ENCODE results near the gene WASHC2C.
"Not testable (repeated sequence)": the region's sequence is repeated elsewhere in the genome, so short reads cannot be mapped to it uniquely, and the experiment has no call there.

The WASHC2C gene

DNA sequence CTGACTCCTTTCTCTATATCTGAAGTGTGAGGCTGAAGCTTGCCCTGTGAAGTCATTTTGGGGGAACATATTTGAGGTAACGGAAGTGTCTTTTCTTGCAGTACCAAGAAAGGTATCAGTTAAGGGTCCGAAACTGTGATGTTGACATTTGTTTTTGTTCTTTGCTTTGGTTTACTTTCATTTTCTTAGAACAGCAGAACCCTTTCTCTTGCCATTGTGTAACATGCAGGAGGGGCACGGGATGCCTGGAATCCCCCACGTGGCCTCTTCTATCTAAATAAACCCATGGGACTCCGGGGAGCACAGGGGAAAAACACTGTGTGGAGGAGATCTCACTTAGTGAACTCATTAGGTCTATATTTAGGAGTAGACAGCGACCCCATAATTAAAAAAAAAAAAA is 34.6 kb downstream of the WASHC2C start:
- H3K36me3 ChIP-seq (ENCODE audit: control insufficient read depth in 2 of 2, insufficient read depth in 1 of 2, low read length in 2 of 2); POLR2A ChIA-PET; H3K27ac ChIP-seq (ENCODE audit: extremely low read depth, low read depth, low read length); CTCF ChIA-PET; H3K9me3 ChIP-seq (ENCODE audit: control insufficient read depth, insufficient read depth, low read depth, low read length); H3K4me1 ChIP-seq (ENCODE audit: control insufficient read depth, insufficient read depth, low read length); H3K4me3 ChIP-seq (ENCODE audit: low read depth, low read length): not testable (repeated sequence)

DNA sequence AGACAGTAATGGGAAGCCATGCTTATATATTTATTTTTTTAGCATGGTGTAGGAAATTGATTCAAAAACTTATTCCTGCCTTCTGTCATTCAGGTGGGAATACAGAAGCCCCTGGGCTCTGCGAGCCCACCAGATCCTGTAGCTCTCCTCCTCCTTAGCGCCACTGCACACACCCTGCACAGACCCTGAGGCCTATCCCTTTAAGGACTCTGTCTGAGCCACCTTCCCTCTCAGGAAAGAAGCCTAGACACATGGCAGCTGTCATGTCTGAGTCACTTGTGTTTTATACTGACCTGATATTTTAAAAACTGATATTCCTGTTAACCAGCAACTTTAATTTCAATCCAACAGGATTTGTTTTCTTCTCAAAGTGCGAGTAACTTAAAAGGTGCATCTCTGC is 36.0 kb downstream of the WASHC2C start:
- H3K27ac ChIP-seq (ENCODE audit: extremely low read depth, low read depth, low read length); CTCF ChIA-PET; H3K4me1 ChIP-seq (ENCODE audit: control insufficient read depth, insufficient read depth, low read length); H3K9me3 ChIP-seq (ENCODE audit: control insufficient read depth, insufficient read depth, low read depth, low read length); POLR2A ChIA-PET; H3K4me3 ChIP-seq (ENCODE audit: low read depth, low read length); H3K36me3 ChIP-seq (ENCODE audit: control insufficient read depth in 2 of 2, insufficient read depth in 1 of 2, low read length in 2 of 2): not testable (repeated sequence)

DNA sequence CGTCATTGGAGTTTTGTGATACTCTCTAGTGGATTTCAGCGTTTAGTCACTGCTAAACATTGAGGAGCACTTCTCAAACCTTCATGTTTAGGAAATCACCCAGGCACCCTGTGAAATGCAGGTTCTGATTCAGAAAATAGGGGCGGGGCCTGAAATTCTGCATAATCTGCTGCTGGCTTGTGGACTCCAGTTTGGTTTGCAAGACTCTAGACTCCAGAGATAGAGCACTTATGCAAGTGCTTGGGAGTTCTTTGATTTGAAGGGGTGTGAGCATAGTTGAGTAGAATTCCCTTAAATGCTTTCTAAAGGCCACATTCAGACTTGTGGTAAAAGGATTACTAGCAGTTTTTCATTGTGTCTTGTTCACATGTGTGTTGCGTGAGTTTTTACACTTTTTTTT is 41.3 kb downstream of the WASHC2C start:
- H3K36me3 ChIP-seq (ENCODE audit: control insufficient read depth in 2 of 2, insufficient read depth in 1 of 2, low read length in 2 of 2); POLR2A ChIA-PET; H3K27ac ChIP-seq (ENCODE audit: extremely low read depth, low read depth, low read length); H3K9me3 ChIP-seq (ENCODE audit: control insufficient read depth, insufficient read depth, low read depth, low read length); H3K4me3 ChIP-seq (ENCODE audit: low read depth, low read length); CTCF ChIA-PET; H3K4me1 ChIP-seq (ENCODE audit: control insufficient read depth, insufficient read depth, low read length): not testable (repeated sequence)

DNA sequence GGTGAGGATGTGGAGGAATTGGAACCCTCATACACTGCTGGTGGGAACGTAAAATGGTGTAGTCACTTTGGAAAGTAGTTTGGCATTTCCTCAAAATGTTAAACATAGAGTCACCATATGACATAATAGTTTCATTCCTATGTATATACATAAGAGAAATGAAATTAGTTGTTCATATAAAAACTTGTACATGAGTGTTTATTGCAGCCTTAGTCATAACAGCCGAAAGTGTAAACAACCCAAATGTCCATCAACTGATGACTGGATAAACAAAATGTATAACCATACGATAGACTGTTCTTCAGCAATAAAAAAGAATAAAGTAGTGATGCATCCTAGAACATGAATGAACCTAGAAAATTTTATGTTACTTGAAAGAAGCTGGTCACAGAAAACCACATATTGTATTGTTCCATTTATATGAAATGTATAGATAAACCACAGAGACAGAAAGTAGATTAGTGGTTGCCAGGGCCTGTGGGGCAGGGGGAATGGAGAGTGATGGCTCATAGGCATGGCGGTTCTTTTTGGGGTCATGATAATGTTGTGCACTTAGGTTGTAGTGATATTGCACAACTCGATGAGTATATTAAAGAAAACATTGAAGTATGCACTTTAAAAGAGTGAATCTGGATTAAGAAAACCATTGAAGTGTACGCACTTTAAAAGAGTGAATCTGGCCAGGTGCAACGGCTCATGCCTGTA is 44.8 kb downstream of the WASHC2C start:
- H3K4me3 ChIP-seq (ENCODE audit: low read depth, low read length); H3K9me3 ChIP-seq (ENCODE audit: control insufficient read depth, insufficient read depth, low read depth, low read length); CTCF ChIA-PET; H3K4me1 ChIP-seq (ENCODE audit: control insufficient read depth, insufficient read depth, low read length); H3K27ac ChIP-seq (ENCODE audit: extremely low read depth, low read depth, low read length); H3K36me3 ChIP-seq (ENCODE audit: control insufficient read depth in 2 of 2, insufficient read depth in 1 of 2, low read length in 2 of 2); POLR2A ChIA-PET: not testable (repeated sequence)

DNA sequence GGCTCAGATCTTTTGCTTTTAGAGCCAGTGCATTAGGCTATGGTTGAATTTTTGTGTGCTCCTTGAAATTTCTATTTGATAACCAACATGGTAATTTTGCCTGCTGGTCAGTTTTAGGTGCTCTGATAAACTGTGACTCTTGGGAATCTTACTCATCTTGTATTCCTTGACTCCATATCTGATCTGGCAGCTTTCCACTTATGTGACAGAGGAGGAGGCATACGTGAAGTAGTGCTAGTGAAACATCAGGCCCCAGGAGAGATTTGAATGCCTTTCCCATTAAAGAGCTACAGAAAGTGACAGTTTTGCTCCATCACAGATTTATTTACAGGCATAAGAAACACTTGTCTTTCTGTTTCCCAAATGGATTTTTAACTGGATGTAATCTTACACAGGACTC is 59.2 kb downstream of the WASHC2C start:
- H3K9me3 ChIP-seq (ENCODE audit: control insufficient read depth, insufficient read depth, low read depth, low read length), result not testable (repeated sequence)
- CTCF ChIA-PET, result interaction anchor here (0.6 kb wide), 1 partner anchor 419 kb away, joined by 3 read pairs; no protein-coding TSS in a partner anchor

DNA sequence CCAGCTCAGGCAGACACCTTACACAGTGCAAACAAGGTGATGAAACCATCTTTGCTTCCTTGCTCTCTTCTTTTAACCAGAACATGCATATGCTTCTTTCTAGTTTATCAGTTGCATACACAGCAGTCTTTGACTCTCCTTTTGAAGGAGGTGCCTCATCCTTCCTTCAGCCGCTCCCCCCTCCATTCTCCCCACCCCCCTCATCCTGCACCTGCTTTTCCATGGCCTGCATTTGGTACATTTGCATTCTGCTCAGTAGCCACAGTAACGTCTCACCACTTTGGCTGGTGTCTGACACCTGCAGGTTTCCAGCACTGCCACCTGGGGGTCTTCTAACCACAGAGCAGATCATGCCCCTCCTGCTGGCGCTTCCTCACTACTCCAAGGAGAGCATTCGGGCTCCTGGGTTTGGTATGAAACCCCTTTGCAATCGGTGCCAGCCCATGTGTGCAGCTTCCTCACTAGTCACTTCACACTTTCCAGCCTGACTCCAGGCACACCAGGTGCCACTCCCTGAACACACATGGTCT is 60.2 kb downstream of the WASHC2C start:
- H3K27ac ChIP-seq (ENCODE audit: extremely low read depth, low read depth, low read length); H3K9me3 ChIP-seq (ENCODE audit: control insufficient read depth, insufficient read depth, low read depth, low read length); H3K4me3 ChIP-seq (ENCODE audit: low read depth, low read length); CTCF ChIA-PET; POLR2A ChIA-PET; H3K4me1 ChIP-seq (ENCODE audit: control insufficient read depth, insufficient read depth, low read length): not testable (repeated sequence)
- H3K36me3 ChIP-seq (ENCODE audit: control insufficient read depth in 2 of 2, insufficient read depth in 1 of 2, low read length in 2 of 2), result peaks cover 0 to 13% of the 10 kb centered on the region in 2 experiments; a peak in 1 of 3 replicates

More for the DNA sequence above, 59.2 kb downstream of the WASHC2C start:
- H3K27ac ChIP-seq (ENCODE audit: extremely low read depth, low read depth, low read length); POLR2A ChIA-PET; H3K4me1 ChIP-seq (ENCODE audit: control insufficient read depth, insufficient read depth, low read length); H3K4me3 ChIP-seq (ENCODE audit: low read depth, low read length): not testable (repeated sequence)
- H3K36me3 ChIP-seq (ENCODE audit: control insufficient read depth in 2 of 2, insufficient read depth in 1 of 2, low read length in 2 of 2), result peaks cover 0 to 13% of the 10 kb centered on the region in 2 experiments; a peak in 1 of 3 replicates

DNA sequence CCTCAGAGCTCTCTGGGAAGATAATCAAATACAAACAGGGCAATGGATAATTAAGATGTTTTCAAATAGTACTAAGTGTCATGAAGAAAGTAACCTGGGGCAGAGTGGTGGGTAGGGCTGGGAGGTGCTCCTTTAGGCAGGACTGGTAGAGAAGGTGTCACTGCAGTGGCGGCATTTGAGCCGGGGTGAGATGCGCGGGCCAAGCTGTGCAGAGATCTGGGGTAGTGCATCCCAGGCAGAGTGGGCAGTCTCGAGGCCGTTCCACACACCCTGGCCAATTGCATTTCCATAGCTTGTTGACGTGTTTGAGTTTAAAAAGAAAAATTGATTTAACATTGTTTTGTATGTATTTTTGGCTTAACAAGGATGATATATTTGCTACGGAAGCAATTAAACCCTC is 62.9 kb downstream of the WASHC2C start:
- H3K4me3 ChIP-seq (ENCODE audit: low read depth, low read length); POLR2A ChIA-PET: not testable (repeated sequence)

DNA sequence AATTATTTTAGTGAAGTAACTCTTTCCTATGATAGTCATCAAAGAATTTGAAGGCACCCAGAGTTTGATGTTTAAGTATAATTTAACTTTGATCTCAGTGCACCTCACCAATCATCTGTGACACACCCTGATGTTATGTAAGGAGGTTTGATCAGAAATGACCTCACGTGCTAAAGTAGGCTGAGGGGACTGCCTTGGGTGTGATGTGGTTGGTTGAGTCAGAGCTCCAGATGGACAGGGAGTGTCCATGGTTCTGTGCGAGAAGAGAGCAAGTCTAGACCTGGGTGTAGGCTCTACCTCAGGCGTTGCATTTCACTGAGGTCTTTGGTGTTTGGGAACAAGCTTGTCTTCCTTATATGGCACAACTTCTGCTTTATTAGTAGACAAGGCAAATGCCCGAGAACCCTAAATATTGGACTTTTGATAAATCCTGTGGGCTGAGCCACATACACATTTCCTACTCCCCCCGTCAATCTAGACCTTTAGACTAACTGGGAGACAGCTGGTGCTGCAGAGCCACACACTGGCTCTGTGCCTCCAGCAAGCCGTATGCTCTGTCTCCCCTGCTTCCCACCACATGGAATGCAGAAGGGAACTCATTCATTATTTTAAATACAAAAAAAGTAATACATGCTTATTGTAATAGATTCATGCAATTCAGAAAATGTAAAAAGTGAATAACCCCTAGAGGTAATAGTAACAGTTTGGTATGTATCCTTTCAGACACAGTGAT is 63.8 kb downstream of the WASHC2C start:
- POLR2A ChIA-PET; H3K27ac ChIP-seq (ENCODE audit: extremely low read depth, low read depth, low read length); H3K4me1 ChIP-seq (ENCODE audit: control insufficient read depth, insufficient read depth, low read length); CTCF ChIA-PET; H3K4me3 ChIP-seq (ENCODE audit: low read depth, low read length); H3K9me3 ChIP-seq (ENCODE audit: control insufficient read depth, insufficient read depth, low read depth, low read length): not testable (repeated sequence)
- H3K36me3 ChIP-seq (ENCODE audit: control insufficient read depth in 2 of 2, insufficient read depth in 1 of 2, low read length in 2 of 2), result peaks cover 0 to 14% of the 10 kb centered on the region in 2 experiments; a peak in 1 of 3 replicates

More for the DNA sequence above, 62.9 kb downstream of the WASHC2C start:
- H3K4me1 ChIP-seq (ENCODE audit: control insufficient read depth, insufficient read depth, low read length); H3K27ac ChIP-seq (ENCODE audit: extremely low read depth, low read depth, low read length); CTCF ChIA-PET; H3K9me3 ChIP-seq (ENCODE audit: control insufficient read depth, insufficient read depth, low read depth, low read length): not testable (repeated sequence)
- H3K36me3 ChIP-seq (ENCODE audit: control insufficient read depth in 2 of 2, insufficient read depth in 1 of 2, low read length in 2 of 2), result peaks cover 0 to 14% of the 10 kb centered on the region in 2 experiments; a peak in 1 of 3 replicates

DNA sequence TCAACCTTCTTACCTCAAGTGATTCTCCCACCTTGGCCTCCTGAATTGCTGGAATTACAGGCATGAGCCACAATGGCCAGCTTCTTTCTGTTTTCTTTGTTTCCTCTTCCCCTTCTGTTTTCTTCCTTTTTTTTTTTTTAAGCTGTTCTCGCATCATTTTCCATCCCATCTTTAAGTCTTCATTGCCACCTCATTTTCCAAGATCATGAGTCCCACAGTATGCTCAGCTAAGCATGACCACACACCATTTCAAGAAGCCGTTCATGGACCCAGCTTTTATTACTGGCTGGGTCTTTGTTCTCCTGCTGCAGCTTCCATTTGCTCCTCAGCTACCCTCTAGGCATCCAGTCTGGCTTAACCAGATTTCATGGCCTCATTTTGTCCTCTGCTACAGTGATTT is 67.7 kb downstream of the WASHC2C start:
- CTCF ChIA-PET, result interaction anchor here (0.7 kb wide), 1 partner anchor 559 kb away, joined by 3 read pairs; no protein-coding TSS in a partner anchor
- H3K4me3 ChIP-seq (ENCODE audit: low read depth, low read length); POLR2A ChIA-PET; H3K27ac ChIP-seq (ENCODE audit: extremely low read depth, low read depth, low read length); H3K4me1 ChIP-seq (ENCODE audit: control insufficient read depth, insufficient read depth, low read length); H3K9me3 ChIP-seq (ENCODE audit: control insufficient read depth, insufficient read depth, low read depth, low read length); H3K36me3 ChIP-seq (ENCODE audit: control insufficient read depth in 2 of 2, insufficient read depth in 1 of 2, low read length in 2 of 2): not testable (repeated sequence)

DNA sequence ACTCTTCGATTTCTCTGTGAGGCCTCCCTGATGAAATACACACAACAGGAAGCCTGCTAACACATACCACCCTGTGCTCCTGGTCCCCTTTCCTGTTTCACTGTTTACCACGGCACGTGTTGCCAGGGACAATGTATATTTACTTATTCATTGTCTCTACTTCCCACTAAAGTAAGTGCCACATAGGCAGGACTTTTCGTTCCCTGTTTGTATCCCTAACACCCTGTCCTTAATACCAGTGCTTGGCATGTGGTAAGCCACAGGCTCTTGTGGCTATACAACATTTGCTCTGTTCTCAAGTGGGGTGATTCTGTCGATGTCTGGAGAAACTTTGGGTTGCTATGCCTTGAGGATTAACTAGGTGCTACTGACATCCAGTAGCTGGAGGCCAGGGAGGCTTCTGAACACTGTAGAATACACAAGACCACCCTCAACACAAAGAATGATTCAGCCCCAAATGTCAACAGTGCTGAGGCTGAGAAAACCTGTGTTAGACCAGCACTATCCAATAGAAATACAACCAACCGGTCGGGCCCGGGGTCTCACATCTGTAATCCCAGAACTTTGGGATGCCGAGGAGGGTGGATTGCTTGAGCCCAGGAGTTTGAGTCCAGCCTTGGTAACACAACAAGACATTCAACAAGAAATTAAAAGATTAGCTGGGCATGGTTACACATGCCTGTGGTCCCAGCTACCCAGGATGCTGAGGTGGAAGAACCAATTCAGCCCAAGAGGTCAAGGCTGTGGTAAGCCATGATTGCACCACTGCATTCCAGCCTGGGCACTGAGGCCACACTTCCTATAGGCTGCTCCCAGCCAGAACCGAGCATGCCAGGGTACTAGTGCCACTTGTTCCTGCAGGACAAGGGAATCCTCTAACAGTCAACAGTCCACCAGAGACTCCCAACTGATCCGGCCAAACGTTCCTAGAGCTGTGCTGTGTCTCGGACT is 76.3 kb downstream of the WASHC2C start:
- H3K36me3 ChIP-seq (ENCODE audit: control insufficient read depth in 2 of 2, insufficient read depth in 1 of 2, low read length in 2 of 2); H3K27ac ChIP-seq (ENCODE audit: extremely low read depth, low read depth, low read length); POLR2A ChIA-PET; H3K9me3 ChIP-seq (ENCODE audit: control insufficient read depth, insufficient read depth, low read depth, low read length); H3K4me3 ChIP-seq (ENCODE audit: low read depth, low read length); CTCF ChIA-PET; H3K4me1 ChIP-seq (ENCODE audit: control insufficient read depth, insufficient read depth, low read length): not testable (repeated sequence)

Measured in HEK293 (cell line).